ENCODE measurements around the gene VPS9D1.

The VPS9D1 gene

DNA sequence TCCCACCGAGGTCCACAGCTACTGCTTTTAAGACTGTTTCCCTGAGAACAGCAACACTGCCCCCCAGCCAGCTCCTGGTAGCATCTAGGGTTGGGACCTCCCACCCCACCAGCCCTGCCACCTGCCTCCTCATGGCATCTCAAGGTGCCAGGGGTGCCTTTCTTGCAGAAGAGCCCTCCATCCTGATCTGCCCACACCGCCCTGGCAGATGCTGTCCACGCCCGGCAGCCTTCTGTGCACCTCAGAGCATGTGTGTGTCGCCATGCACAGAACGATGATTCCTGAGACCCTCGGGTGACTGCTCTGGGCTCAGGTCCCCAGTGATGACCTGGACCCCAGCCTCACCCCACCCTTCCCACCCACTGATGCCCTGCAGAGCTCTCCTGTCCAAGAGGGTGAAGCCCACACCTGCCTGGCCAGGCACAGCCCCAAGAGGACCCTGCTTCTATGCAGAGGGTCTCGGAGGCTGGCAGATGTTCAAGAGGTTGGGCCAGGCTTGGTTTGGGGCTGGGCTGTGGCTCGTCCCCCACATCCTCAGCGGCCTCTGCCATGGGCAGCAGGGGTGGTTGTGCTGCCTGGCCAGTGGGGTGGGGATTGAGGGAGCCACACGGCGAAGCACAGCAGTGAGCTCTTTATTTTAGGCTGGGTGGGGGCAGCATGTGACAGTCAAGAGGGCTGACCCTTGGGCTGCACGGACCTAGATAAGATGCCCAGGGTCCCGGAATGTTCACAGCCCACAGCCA lies 14.0 kb downstream of the VPS9D1 start:
- DNase-seq (ENCODE audit: low spot score), result no peak
- in situ Hi-C loops (cut with MboI; ENCODE audit: low sequenced_read_pairs, unreplicated experiment), result no loop called here
- TF ChIP-seq, protein P1, sequence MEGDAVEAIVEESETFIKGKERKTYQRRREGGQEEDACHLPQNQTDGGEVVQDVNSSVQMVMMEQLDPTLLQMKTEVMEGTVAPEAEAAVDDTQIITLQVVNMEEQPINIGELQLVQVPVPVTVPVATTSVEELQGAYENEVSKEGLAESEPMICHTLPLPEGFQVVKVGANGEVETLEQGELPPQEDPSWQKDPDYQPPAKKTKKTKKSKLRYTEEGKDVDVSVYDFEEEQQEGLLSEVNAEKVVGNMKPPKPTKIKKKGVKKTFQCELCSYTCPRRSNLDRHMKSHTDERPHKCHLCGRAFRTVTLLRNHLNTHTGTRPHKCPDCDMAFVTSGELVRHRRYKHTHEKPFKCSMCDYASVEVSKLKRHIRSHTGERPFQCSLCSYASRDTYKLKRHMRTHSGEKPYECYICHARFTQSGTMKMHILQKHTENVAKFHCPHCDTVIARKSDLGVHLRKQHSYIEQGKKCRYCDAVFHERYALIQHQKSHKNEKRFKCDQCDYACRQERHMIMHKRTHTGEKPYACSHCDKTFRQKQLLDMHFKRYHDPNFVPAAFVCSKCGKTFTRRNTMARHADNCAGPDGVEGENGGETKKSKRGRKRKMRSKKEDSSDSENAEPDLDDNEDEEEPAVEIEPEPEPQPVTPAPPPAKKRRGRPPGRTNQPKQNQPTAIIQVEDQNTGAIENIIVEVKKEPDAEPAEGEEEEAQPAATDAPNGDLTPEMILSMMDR (IDR thresholded peaks at IDR 0.05; ENCODE audit: borderline replicate concordance, control extremely low read depth, extremely low read depth, insufficient read depth, missing control alignments), result no peak

DNA sequence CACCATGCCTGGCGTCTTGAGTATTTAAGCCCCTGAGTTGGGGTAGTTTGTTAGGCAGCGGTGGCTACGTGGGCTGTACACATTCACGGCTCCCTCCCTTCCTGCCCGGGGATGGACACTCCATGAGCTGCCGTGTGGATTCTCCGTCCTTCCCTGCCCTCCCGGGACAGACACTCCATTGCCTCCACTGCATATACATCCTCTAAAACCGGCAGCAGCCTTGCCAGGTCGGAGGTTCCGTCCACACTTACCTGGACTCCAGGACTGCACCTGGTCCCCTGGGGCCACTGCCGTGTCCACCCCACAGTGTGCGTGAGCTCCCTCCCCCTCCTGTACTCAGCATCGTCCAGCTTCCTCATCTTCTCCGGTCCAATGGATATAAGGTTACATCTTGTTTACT lies 15.7 kb downstream of the VPS9D1 start:
- in situ Hi-C loops (cut with MboI; ENCODE audit: low sequenced_read_pairs, unreplicated experiment), result no loop called here
- TF ChIP-seq, protein P1 (IDR thresholded peaks at IDR 0.05; ENCODE audit: borderline replicate concordance, control extremely low read depth, extremely low read depth, insufficient read depth, missing control alignments), result no peak
- no peak for DNase-seq (ENCODE audit: low spot score)

DNA sequence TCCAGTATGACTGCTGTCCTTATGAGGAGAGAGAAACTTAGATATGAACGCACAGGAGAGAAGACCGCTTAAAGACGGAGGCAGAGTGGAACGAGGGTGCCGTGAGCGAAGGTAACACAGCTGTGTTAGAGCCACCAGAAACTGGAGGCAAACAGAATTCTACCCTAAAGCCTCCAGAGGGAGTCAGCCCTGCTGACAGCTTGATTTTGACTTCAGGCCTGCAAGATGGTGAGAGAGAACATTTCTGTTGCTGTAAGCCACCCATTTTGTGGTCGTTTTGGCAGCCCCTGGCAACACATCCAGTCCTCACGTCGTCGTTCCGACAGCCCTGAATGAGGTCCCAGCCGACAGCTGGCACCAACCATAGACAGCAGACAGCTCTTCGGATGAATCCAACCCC lies 16.4 kb downstream of the VPS9D1 start:
- TF ChIP-seq, protein P1 (IDR thresholded peaks at IDR 0.05; ENCODE audit: borderline replicate concordance, control extremely low read depth, extremely low read depth, insufficient read depth, missing control alignments), result no peak
- in situ Hi-C loops (cut with MboI; ENCODE audit: low sequenced_read_pairs, unreplicated experiment), result no loop called here
- DNase-seq (ENCODE audit: low spot score), result no peak

DNA sequence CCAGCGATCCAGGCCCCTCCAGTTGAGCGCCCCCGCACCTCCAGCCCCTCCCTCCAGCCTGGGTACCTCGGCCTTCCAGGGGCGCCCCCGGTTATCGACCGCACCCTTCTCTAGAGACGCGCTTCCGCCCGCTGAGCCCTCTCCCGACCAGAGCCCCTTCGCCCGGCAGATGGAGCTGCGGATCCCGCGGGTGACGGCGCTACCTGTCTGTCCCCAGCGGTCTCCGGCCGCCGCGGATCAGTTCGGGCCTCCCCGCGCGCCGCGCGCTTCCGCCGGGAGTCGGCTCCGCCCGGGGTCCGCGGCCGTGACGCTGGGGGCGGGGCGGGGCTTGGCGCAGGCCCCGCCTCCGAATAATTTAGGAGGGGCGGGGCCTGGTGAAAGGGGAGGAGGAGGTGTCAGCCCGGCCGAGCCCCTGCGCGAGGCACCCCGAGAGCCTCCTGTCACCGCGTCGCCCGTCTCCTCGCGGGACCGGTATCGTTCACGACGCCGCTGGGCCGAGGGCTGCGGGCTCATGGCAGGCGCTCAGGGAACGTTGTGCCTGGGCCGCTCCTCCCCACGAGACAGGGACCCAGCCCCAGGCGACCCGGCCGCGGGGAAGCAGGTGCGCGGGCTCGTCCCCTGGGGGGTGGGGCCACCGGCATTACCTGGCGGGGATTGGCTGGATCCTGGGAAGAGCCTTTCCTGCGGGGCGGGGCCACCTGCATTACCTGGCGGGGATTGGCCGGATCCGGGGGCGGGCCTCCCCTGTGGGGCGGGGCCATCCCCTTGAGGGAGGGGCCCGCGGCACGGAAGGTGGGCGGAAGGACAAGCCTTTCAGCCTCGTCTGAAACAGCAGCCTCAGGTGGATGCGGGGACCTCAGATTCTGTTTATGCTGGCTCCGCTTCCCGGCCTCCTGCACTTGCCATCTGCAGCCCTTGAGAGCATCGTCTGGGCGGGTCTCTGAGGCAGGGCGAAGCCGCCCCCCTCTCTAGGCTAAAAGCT lies 19.0 kb downstream of the VPS9D1 start, which contains the start of gene SPATA2L:
SPATA2L (minus strand) TSS at position 281 of the 982 bp plus-strand sequence. CDS start 473 bp downstream, outside the sequence.
- TF ChIP-seq, protein P1 (IDR thresholded peaks at IDR 0.05; ENCODE audit: borderline replicate concordance, control extremely low read depth, extremely low read depth, insufficient read depth, missing control alignments), result peak; percentile 32
- DNase-seq (ENCODE audit: low spot score), result peak; percentile 99
- in situ Hi-C loops (cut with MboI; ENCODE audit: low sequenced_read_pairs, unreplicated experiment), result no loop called here

DNA sequence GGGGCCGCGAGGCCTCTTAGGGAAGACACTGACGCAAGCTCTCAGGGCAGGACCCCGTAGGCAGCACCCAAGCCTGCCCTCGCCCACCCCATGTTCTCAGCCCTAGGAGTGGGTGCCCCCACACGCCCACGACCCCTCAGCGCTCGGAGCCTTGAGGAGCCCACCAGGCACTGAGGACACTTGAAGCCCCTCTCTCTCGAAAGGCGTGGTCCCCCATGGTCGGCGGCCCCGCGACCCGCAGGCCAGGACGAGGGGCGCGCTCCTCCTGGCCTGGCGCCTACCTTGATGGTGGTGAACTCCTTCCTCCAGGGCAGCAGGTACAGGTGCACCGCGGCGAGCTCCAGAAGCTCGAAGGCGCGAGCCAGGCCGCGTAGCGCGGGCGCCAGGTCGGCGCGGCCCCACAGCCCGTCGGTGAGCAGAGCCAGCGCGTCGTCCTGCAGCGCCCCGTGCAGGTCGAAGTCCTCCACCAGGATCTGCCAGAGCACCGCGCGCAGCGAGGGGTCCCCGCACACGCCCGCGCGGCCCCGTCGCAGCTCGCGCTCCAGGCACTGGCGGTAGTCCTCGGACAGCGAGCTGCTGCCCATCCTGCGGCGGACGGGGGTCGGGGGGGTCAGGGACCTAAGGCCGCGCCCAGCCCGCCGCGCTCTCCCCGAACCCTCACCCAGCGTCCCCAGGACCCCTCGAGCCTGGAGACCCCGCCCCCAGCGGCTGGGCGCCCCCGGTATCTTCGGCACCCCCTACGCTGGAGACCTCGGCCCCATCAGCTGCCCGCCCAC lies 19.9 kb downstream of the VPS9D1 start:
- peak; percentile 71 for DNase-seq (ENCODE audit: low spot score)
- TF ChIP-seq, protein P1 (IDR thresholded peaks at IDR 0.05; ENCODE audit: borderline replicate concordance, control extremely low read depth, extremely low read depth, insufficient read depth, missing control alignments), result peak; percentile 47
- in situ Hi-C loops (cut with MboI; ENCODE audit: low sequenced_read_pairs, unreplicated experiment), result no loop called here

All from GM13976 (cell line).